ENCODE results near the gene DENND4B.

Gene DENND4B

GRCh38 chr1:153942766-153943549 is 3.6 kb downstream of the DENND4B start:
- H3K4me3 ChIP-seq (ENCODE audit: low read length), result no peak overlapping the region
- H4K20me1 ChIP-seq (ENCODE audit: control insufficient read depth, insufficient read depth, low read depth, low read length), result no peaks in the 10 kb centered on the region
- H3K27me3 ChIP-seq (ENCODE audit: control insufficient read depth, low read length), result no peaks in the 10 kb centered on the region
- TF ChIP-seq EZH2phosphoT487 (IDR thresholded peaks at IDR 0.05; ENCODE audit: borderline replicate concordance, low read length) (no peak), CTCF (IDR thresholded peaks at IDR 0.05; ENCODE audit: low read depth, low read length, poor library complexity, severe bottlenecking) (no peak)
- H3F3A ChIP-seq (ENCODE audit: control insufficient read depth, insufficient read depth), result peaks cover 13% of the 10 kb centered on the region
- no peak overlapping the region for H3K4me2 ChIP-seq (ENCODE audit: low read length)
- no peaks in the 10 kb centered on the region for H3K9me3 ChIP-seq (ENCODE audit: control insufficient read depth, insufficient read depth, low read length)
- peaks cover 29% of the 10 kb centered on the region for H3K4me1 ChIP-seq (ENCODE audit: control insufficient read depth, low read length)
- H3K79me2 ChIP-seq (ENCODE audit: control insufficient read depth, low read length), result peaks cover 34% of the 10 kb centered on the region
- no peak overlapping the region for H3K27ac ChIP-seq (ENCODE audit: low read depth, low read length)
- H3K36me3 ChIP-seq (ENCODE audit: control insufficient read depth, low read length), result peaks cover 80% of the 10 kb centered on the region
- H3K9me2 ChIP-seq (replicated peaks; ENCODE audit: control insufficient read depth, low read length), result no peaks in the 10 kb centered on the region

GRCh38 chr1:153941826-153942725 is 4.4 kb downstream of the DENND4B start:
- H3K4me3 ChIP-seq (ENCODE audit: low read length), result no peak overlapping the region
- H3K27me3 ChIP-seq (ENCODE audit: control insufficient read depth, low read length), result no peaks in the 10 kb centered on the region
- no peaks in the 10 kb centered on the region for H3K9me2 ChIP-seq (replicated peaks; ENCODE audit: control insufficient read depth, low read length)
- no peak overlapping the region for H3K27ac ChIP-seq (ENCODE audit: low read depth, low read length)
- peaks cover 34% of the 10 kb centered on the region for H3K79me2 ChIP-seq (ENCODE audit: control insufficient read depth, low read length)
- no peaks in the 10 kb centered on the region for H4K20me1 ChIP-seq (ENCODE audit: control insufficient read depth, insufficient read depth, low read depth, low read length)
- H3K4me2 ChIP-seq (ENCODE audit: low read length), result no peak overlapping the region
- peaks cover 82% of the 10 kb centered on the region for H3K36me3 ChIP-seq (ENCODE audit: control insufficient read depth, low read length)
- peaks cover 4% of the 10 kb centered on the region for H3F3A ChIP-seq (ENCODE audit: control insufficient read depth, insufficient read depth)
- TF ChIP-seq CTCF (IDR thresholded peaks at IDR 0.05; ENCODE audit: low read depth, low read length, poor library complexity, severe bottlenecking) (no peak), EZH2phosphoT487 (IDR thresholded peaks at IDR 0.05; ENCODE audit: borderline replicate concordance, low read length) (no peak)
- no peaks in the 10 kb centered on the region for H3K9me3 ChIP-seq (ENCODE audit: control insufficient read depth, insufficient read depth, low read length)
- H3K4me1 ChIP-seq (ENCODE audit: control insufficient read depth, low read length), result peaks cover 20% of the 10 kb centered on the region

- Histone ChIP-seq H4K20me1 (ENCODE audit: control insufficient read depth, insufficient read depth, low read depth, low read length) (no peaks in the 10 kb centered on the region), H3K9me3 (ENCODE audit: control insufficient read depth, insufficient read depth, low read length) (no peaks in the 10 kb centered on the region)
Measured at GRCh38 chr1:153940756-153941155, 5.8 kb downstream of the DENND4B start.

More at GRCh38 chr1:153940756-153941155, 5.8 kb downstream of the DENND4B start:
- Histone ChIP-seq H3K79me2 (ENCODE audit: control insufficient read depth, low read length) (peaks cover 34% of the 10 kb centered on the region), H3K27me3 (ENCODE audit: control insufficient read depth, low read length) (no peaks in the 10 kb centered on the region), H3K9me2 (replicated peaks; ENCODE audit: control insufficient read depth, low read length) (no peaks in the 10 kb centered on the region), H3K36me3 (ENCODE audit: control insufficient read depth, low read length) (peaks cover 90% of the 10 kb centered on the region), H3K4me3 (ENCODE audit: low read length) (no peak overlapping the region), H3K27ac (ENCODE audit: low read depth, low read length) (no peak overlapping the region), H3K4me2 (ENCODE audit: low read length) (no peak overlapping the region), H3F3A (ENCODE audit: control insufficient read depth, insufficient read depth) (no peaks in the 10 kb centered on the region), H3K4me1 (ENCODE audit: control insufficient read depth, low read length) (peaks cover 14% of the 10 kb centered on the region)
- no peak for TF ChIP-seq CTCF (IDR thresholded peaks at IDR 0.05; ENCODE audit: low read depth, low read length, poor library complexity, severe bottlenecking)
- no peak for TF ChIP-seq EZH2phosphoT487 (IDR thresholded peaks at IDR 0.05; ENCODE audit: borderline replicate concordance, low read length)

Data from DOHH2 (cell line).